ENCODE data around the gene MRPS10.

DNA sequence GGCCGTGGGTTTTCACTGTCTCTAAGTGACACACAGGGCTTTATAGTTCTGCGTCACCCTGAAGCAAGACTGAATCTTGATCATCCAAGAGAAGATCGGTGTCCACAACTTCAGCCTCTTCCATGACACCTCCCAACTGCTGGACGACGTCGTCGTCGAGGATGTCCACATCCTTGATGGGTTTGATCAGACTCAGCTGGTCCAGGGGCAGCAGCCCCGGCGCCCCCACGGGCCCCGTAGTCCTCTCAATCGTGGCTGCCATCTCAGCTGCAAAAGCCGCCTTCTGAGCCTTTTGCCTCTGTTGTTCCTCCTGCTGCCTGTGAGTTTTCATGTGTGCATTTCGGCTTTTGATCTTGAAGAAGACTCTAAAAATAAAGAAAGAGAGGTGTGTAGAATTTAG is 10.6 kb upstream of the MRPS10 start:
- TF ChIP-seq POLR2AphosphoS5 (IDR thresholded peaks at IDR 0.05; ENCODE audit: insufficient read depth, low read depth, low read length) (no peak), CTCF (IDR thresholded peaks at IDR 0.05; ENCODE audit: extremely low read depth in 1 of 2, insufficient read depth in 1 of 2, low read depth in 1 of 2, low read length in 2 of 2) (no peak), JUN (IDR thresholded peaks at IDR 0.05; ENCODE audit: borderline replicate concordance, insufficient read depth, insufficient read length, low read depth) (no peak), MYC (IDR thresholded peaks at IDR 0.05; ENCODE audit: low read depth, low read length) (no peak), MAX (IDR thresholded peaks at IDR 0.05; ENCODE audit: insufficient read depth, insufficient read length) (no peak), POLR2A (IDR thresholded peaks at IDR 0.05; ENCODE audit: low read depth, low read length) (no peak), FOS (IDR thresholded peaks at IDR 0.05; ENCODE audit: borderline replicate concordance, insufficient read depth, low read length) (no peak), EZH2 (IDR thresholded peaks at IDR 0.05; ENCODE audit: borderline replicate concordance, low read depth, low read length, severe bottlenecking) (no peak), GATA2 (IDR thresholded peaks at IDR 0.05; ENCODE audit: insufficient read depth, insufficient read length, low read depth, low read length) (no peak)
